HCT116 (cell line): ENCODE measurements around the gene LINGO4. TPM values are rescaled to one million over a fixed set of nuclear protein-coding genes. Genes with fewer than 3 reads are reported as not detected.
A peak's percentile ranks its signal among the peaks of the same experiment; 100 is the strongest.

Source experiments
- ATAC-seq: fragments of 200-7000 bp; cut with Tn5 transposase; 2 replicates; pipeline ENCODE4 v1.9.1; 2020; ENCODE audit warnings: mild to moderate bottlenecking, moderate library complexity
- BruUV-seq: library from RNA; stranded (reverse); fragments of 400-500 nt; replicated peaks from 2 replicates; lab custom pipeline; 2021; lab: Mats Ljungman, UMichigan
- CTCF ChIA-PET: fragments of 300-600 bp; sonication (Branson Sonifier 250); formaldehyde crosslinking; loops from one replicate; lab custom pipeline; 2021; ENCODE audit warnings: antibody characterized with exemption; lab: Charles Lee
- POLR2A ChIA-PET: fragments of 300-600, 350-600 bp; sonication (Branson Sonifier 250); formaldehyde crosslinking; loops from one replicate; lab custom pipeline; 2021; ENCODE audit warnings: antibody characterized with exemption; lab: Charles Lee
- RAD21 ChIA-PET, 2 experiments: fragments of 300-600 bp; sonication (Branson Sonifier 250); formaldehyde crosslinking; loops; one replicate each; lab custom pipeline; 2023; ENCODE audit warnings: low total read pairs in 2 of 2; ENCODE audit not compliant: uncharacterized antibody in 2 of 2, unreplicated experiment in 2 of 2, low non-redundant PET in 1 of 2; lab: Charles Lee
- DNase-seq: peaks from one replicate; pipeline ENCODE4 v3.0.0-alpha.2; 2010; ENCODE audit warnings: low read depth, low spot score
- H2AFZ ChIP-seq: fragments of 200-600 bp; shearing (Covaris generic), sonication (generic); 2 replicates; pipeline ENCODE4 v1.6.1; 2017; ENCODE audit warnings: low read depth, mixed run types, mixed read lengths, antibody characterized with exemption, low read length; ENCODE audit not compliant: poor library complexity, severe bottlenecking
- H3K27ac ChIP-seq: 2 replicates; pipeline ENCODE4 v1.5.1; 2012; ENCODE audit warnings: low read depth, low read length
- H3K27me3 ChIP-seq: fragments of 200-600 bp; sonication (generic); 2 replicates; pipeline ENCODE4 v1.6.1; 2016; ENCODE audit warnings: mixed run types, low read length, mixed read lengths; ENCODE audit not compliant: insufficient read depth
- H3K36me3 ChIP-seq, 2 experiments: fragments of 200-500 bp in 1 of 2; fragments of 200-600 bp in 1 of 2; sonication (Bioruptor generic) in 1 of 2; sonication (generic) in 1 of 2; 2 replicates each; pipeline versions ENCODE4 v1.5.1 to v1.6.1; 2014 to 2016; ENCODE audit warnings: low read length in 2 of 2, inconsistent platforms in 1 of 2, mixed read lengths in 1 of 2, mixed run types in 1 of 2; ENCODE audit not compliant: insufficient read depth in 2 of 2, control insufficient read depth in 1 of 2
- H3K4me1 ChIP-seq, 2 experiments: fragments of 200-600 bp in 1 of 2; sonication (generic) in 1 of 2; 2 replicates each; pipeline versions ENCODE4 v1.5.1 to v1.6.1; 2012 to 2017; ENCODE audit warnings: low read length in 2 of 2, inconsistent platforms in 1 of 2, mild to moderate bottlenecking in 1 of 2, mixed read lengths in 1 of 2, mixed run types in 1 of 2, moderate library complexity in 1 of 2; ENCODE audit not compliant: insufficient read depth in 2 of 2, control insufficient read depth in 1 of 2
- H3K4me2 ChIP-seq: fragments of 200-600 bp; sonication (generic); 2 replicates; pipeline ENCODE4 v1.6.1; 2017; ENCODE audit warnings: mixed run types, low read length, mixed read lengths
- H3K4me3 ChIP-seq, 2 experiments: fragments of 200-600 bp in 1 of 2; sonication (generic) in 1 of 2; replicated peaks in 1 of 2; 2 replicates each; pipeline ENCODE4 v1.5.1; 2011 to 2016; ENCODE audit warnings: low read length in 2 of 2, control low read depth in 1 of 2, low read depth in 1 of 2, mild to moderate bottlenecking in 1 of 2, mixed read lengths in 1 of 2, mixed run types in 1 of 2
- H3K79me2 ChIP-seq: fragments of 200-600 bp; sonication (generic); 2 replicates; pipeline ENCODE4 v1.6.1; 2017; ENCODE audit warnings: mild to moderate bottlenecking, mixed run types, low read length, moderate library complexity, mixed read lengths; ENCODE audit not compliant: insufficient read depth
- H3K9ac ChIP-seq: fragments of 200-600 bp; sonication (generic); 2 replicates; pipeline ENCODE4 v1.6.1; 2016; ENCODE audit warnings: low read length, mixed read lengths
- H3K9me2 ChIP-seq: fragments of 200-600 bp; sonication (generic), shearing (Covaris generic); 2 replicates; pipeline ENCODE4 v1.6.1; 2017; ENCODE audit warnings: mixed run types, mild to moderate bottlenecking, moderate library complexity; ENCODE audit not compliant: insufficient read depth
- H3K9me3 ChIP-seq, 2 experiments: fragments of 200-500 bp in 1 of 2; fragments of 200-600 bp in 1 of 2; sonication (Bioruptor generic) in 1 of 2; sonication (generic) in 1 of 2; 2 replicates each; pipeline ENCODE4 v1.6.1; 2014 to 2017; ENCODE audit warnings: low read length in 2 of 2, mixed read lengths in 2 of 2, inconsistent platforms in 1 of 2, low read depth in 1 of 2, mild to moderate bottlenecking in 1 of 2, mixed run types in 1 of 2, moderate library complexity in 1 of 2; ENCODE audit not compliant: control insufficient read depth in 1 of 2, insufficient read depth in 1 of 2
- H4K20me1 ChIP-seq: fragments of 200-600 bp; sonication (generic), shearing (Covaris generic); 2 replicates; pipeline ENCODE4 v1.6.1; 2017; ENCODE audit warnings: mixed run types, mild to moderate bottlenecking, moderate library complexity; ENCODE audit not compliant: insufficient read depth
- EGR1 ChIP-seq: IDR thresholded peaks from 2 replicates; pipeline ENCODE4 v1.6.1; 2012; ENCODE audit warnings: low read depth
- ELF1 ChIP-seq: IDR thresholded peaks from 2 replicates; pipeline ENCODE4 v1.6.1; 2012; ENCODE audit warnings: low read depth, borderline replicate concordance
- POLR2A ChIP-seq: IDR thresholded peaks from 2 replicates; pipeline ENCODE4 v1.7.0; 2011; ENCODE audit warnings: borderline replicate concordance; ENCODE audit not compliant: insufficient read depth, insufficient read length; ENCODE audit errors: extremely low read depth
- POLR2AphosphoS5 ChIP-seq: IDR thresholded peaks from 2 replicates; pipeline ENCODE4 v1.6.1; 2011; ENCODE audit warnings: mild to moderate bottlenecking, low read depth, low read length, moderate library complexity
- SP1 ChIP-seq: IDR thresholded peaks from 2 replicates; pipeline ENCODE4 v1.6.1; 2012; ENCODE audit warnings: low read depth
- TCF7L2 ChIP-seq: IDR thresholded peaks from 2 replicates; pipeline ENCODE4 v1.7.0; 2011; ENCODE audit warnings: borderline replicate concordance, inconsistent platforms; ENCODE audit not compliant: insufficient read depth, insufficient read length; ENCODE audit errors: extremely low read depth
- YY1 ChIP-seq: IDR thresholded peaks from 2 replicates; pipeline ENCODE4 v1.6.1; 2011; ENCODE audit warnings: low read length, low read depth, moderate library complexity, mild to moderate bottlenecking; ENCODE audit not compliant: insufficient replicate concordance; ENCODE audit errors: extremely low read depth
- ZFX ChIP-seq: fragments of 450-650 bp; IDR thresholded peaks from 2 replicates; pipeline ENCODE4 v1.6.1; 2017
- intact Hi-C: fragments of 100-400 bp; cut with micrococcal nuclease; formaldehyde crosslinking; loops from 2 replicates; pipeline ENCODE4 v1.10.0; 2022
- total RNA-seq: library from RNA; stranded (reverse); gene quantifications from one replicate; pipeline ENCODE4 v1.2.1, GENCODE V29; 2021; ENCODE audit not compliant: unreplicated experiment
- TF ChIP-seq, protein P1 (sequence below): IDR thresholded peaks from 2 replicates; pipeline ENCODE4 v1.6.1; 2011; ENCODE audit warnings: mild to moderate bottlenecking, low read length, moderate library complexity; ENCODE audit not compliant: insufficient replicate concordance; ENCODE audit errors: extremely low read depth
- TF ChIP-seq, protein P2 (sequence below), 3 experiments: fragments of 200-600 bp in 1 of 3; sonication (generic) in 1 of 3; IDR thresholded peaks in 2 of 3; conservative IDR thresholded peaks in 1 of 3; 2 replicates each; pipeline ENCODE4 v1.5.1; 2012 to 2017; ENCODE audit warnings: low read depth in 2 of 3, low read length in 2 of 3, antibody characterized with exemption in 1 of 3, borderline replicate concordance in 1 of 3, control low read depth in 1 of 3, mild to moderate bottlenecking in 1 of 3, mixed read lengths in 1 of 3, mixed run types in 1 of 3, moderate library complexity in 1 of 3; ENCODE audit not compliant: insufficient read depth in 1 of 3

LINGO4 gene
- total RNA-seq, 1 experiment from 2014 or later, result not detected

DNA sequence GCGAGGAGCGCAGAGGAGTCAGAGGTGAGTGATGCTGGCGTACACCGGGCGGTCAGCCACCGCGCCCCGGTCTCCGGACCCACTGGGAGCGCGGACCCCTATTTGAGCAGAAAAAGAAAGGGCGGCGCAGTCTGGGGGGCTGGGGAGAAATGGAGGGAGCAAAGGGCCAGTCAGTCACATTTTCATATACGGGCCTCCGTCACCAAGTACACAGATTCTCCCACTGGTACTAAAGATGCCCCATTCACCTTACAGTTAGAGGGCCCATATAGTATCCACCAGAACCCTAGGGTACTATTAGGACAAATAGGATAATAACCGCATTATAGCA is 33.8 kb upstream of the LINGO4 start:
- H4K20me1 ChIP-seq, result no peaks in the 10 kb centered on the region
- TF ChIP-seq POLR2A, result no peak
- no peak for TF ChIP-seq ZFX
- TF ChIP-seq EGR1, result no peak
- no peak for TF ChIP-seq YY1
- no peak for TF ChIP-seq SP1
- no peak for TF ChIP-seq TCF7L2
- TF ChIP-seq, protein P1, sequence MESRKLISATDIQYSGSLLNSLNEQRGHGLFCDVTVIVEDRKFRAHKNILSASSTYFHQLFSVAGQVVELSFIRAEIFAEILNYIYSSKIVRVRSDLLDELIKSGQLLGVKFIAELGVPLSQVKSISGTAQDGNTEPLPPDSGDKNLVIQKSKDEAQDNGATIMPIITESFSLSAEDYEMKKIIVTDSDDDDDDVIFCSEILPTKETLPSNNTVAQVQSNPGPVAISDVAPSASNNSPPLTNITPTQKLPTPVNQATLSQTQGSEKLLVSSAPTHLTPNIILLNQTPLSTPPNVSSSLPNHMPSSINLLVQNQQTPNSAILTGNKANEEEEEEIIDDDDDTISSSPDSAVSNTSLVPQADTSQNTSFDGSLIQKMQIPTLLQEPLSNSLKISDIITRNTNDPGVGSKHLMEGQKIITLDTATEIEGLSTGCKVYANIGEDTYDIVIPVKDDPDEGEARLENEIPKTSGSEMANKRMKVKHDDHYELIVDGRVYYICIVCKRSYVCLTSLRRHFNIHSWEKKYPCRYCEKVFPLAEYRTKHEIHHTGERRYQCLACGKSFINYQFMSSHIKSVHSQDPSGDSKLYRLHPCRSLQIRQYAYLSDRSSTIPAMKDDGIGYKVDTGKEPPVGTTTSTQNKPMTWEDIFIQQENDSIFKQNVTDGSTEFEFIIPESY, result no peak
- TF ChIP-seq ELF1, result no peak
- TF ChIP-seq, protein P2, sequence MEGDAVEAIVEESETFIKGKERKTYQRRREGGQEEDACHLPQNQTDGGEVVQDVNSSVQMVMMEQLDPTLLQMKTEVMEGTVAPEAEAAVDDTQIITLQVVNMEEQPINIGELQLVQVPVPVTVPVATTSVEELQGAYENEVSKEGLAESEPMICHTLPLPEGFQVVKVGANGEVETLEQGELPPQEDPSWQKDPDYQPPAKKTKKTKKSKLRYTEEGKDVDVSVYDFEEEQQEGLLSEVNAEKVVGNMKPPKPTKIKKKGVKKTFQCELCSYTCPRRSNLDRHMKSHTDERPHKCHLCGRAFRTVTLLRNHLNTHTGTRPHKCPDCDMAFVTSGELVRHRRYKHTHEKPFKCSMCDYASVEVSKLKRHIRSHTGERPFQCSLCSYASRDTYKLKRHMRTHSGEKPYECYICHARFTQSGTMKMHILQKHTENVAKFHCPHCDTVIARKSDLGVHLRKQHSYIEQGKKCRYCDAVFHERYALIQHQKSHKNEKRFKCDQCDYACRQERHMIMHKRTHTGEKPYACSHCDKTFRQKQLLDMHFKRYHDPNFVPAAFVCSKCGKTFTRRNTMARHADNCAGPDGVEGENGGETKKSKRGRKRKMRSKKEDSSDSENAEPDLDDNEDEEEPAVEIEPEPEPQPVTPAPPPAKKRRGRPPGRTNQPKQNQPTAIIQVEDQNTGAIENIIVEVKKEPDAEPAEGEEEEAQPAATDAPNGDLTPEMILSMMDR (IDR thresholded peaks at IDR 0.05 in 2 of 3, conservative IDR thresholded peaks at IDR 0.05 in 1 of 3; ENCODE audit: borderline replicate concordance in 1 of 3, insufficient read depth in 1 of 3, low read depth in 2 of 3, low read length in 2 of 3), result no peak
- TF ChIP-seq POLR2AphosphoS5, result no peak
- TF ChIP-seq, all 23 proteins: peak for 0
- ChIA-PET RAD21 (no interaction called here), POLR2A (no interaction called here), CTCF (no interaction called here)
- Histone ChIP-seq H3K9me3 (peaks cover 0 to 3% of the 10 kb centered on the region in 2 experiments; a peak in 1 of 4 replicates), H3K9ac (peak overlapping the region; percentile 41; the same call in 1 of the 2 replicates), H3K4me1 (peaks cover 0 to 45% of the 10 kb centered on the region in 2 experiments; a peak in 2 of 4 replicates), H3K36me3 (no peaks in the 10 kb centered on the region), H3K4me2 (peak overlapping the region; percentile 78), H3K9me2 (no peaks in the 10 kb centered on the region; the same call in 1 of the 2 replicates), H3K27me3 (no peaks in the 10 kb centered on the region), H3K4me3 (peak overlapping the region in 1 of 2 experiments; percentile 31; a peak in 2 of 4 replicates), H3K27ac (no peak overlapping the region; the same call in 1 of the 2 replicates), H2AFZ (no peak overlapping the region), H3K79me2 (no peaks in the 10 kb centered on the region)
- no peak for ATAC-seq
- intact Hi-C loops, result loop anchor here (5.0 kb wide), 3 partner anchors 397 to 642 kb away; partner anchors contain the start of gene PIP5K1A
- no TSS peak for BruUV-seq
- DNase-seq, result no peak
